GM18502 (cell line): ENCODE measurements around the gene SLC39A9.
A peak's percentile ranks its signal among the peaks of the same experiment; 100 is the strongest.
"Not testable (repeated sequence)": the region's sequence is repeated elsewhere in the genome, so short reads cannot be mapped to it uniquely, and the experiment has no call there.

Experiments
- ATAC-seq: cut with Tn5 transposase; IDR thresholded peaks from one replicate; pipeline ENCODE4 v1.9.1; 2021; ENCODE audit warnings: mild to moderate bottlenecking; ENCODE audit not compliant: unreplicated experiment, poor library complexity

The SLC39A9 gene

GRCh38 chr14:69366761-69367160 is 31.7 kb upstream of the SLC39A9 start:
- no peak for ATAC-seq

DNA sequence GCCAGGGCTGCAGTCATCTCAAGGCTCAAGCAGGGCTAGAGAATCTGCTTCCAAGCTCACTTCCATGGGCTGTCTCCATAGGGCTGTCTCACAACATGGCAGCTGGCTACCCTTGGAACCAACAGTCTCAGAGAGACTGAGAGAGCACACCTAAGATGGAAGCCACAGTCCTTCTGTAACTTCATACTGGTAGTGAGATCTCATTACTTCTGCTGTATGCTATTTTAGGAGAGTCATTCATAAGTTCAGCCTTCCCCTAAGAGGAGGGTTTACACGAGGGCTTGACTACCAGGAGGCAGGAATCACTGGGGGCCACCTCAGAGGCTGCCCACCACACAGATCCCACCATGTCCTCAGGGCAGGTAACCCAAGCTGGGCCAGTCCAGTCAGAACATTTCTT is 30.1 kb upstream of the SLC39A9 start:
- ATAC-seq = no peak

- ATAC-seq = no peak
These were observed 28.4 kb upstream of the SLC39A9 start for GRCh38 chr14:69370061-69370460.

DNA sequence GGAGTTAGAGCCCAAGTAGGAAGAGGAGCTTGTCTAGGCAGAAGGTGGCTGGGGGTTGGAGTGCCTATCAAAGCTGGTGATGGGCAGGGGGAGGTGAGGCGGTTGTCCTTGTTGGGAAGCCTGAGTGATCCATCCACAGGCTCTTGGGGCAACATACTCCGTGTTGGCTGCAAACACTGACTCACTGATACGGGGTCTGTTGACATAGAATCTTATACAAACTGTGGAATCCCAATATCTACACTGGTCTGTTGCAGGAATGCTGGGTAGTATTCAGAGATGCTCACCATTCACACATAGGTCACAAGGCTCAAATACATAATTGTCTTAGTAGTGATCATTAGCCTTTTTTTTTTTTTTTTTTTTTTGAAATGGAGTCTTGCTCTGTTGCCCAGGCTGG is 26.3 kb upstream of the SLC39A9 start:
- no peak for ATAC-seq

DNA sequence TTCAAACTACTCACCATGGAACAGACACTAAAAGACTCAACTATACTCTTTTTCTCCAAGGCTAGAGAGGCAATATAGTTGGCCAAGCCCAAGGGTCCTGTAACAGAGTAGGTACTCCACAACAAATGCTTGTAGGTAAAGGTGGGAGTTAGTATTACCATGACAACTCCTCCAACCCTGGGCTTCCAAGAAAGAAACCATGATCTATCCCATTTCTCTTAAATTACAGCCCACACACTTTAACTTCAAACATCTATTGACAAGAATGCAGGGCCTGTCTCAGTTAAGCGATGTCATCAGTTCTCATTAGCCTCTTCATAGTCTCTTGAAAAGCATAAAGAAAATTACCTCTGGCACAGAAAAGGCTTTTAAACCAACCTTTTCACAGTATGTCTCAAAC is 25.4 kb upstream of the SLC39A9 start:
- no peak for ATAC-seq

DNA sequence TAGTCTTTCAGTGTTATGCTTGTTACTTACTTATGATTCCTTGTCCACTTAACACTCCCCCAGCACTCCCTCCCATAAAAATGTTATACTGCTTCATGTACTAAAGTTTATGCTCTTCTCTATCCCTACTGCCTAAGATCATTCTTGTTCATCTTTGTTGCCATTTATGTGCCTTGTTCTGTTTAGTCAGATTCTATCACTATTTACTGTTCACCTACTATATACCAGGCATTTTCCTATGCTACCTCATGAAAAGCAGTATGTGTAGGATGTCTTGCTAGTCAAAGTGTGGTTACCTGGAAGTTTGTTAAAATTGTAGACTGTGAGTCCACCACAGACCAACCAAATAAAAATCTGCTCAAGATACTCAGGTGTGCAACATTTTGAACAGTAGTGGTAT is 24.3 kb upstream of the SLC39A9 start:
- no peak for ATAC-seq

- ATAC-seq = no peak
These were observed 23.3 kb upstream of the SLC39A9 start for GRCh38 chr14:69375182-69375581.

DNA sequence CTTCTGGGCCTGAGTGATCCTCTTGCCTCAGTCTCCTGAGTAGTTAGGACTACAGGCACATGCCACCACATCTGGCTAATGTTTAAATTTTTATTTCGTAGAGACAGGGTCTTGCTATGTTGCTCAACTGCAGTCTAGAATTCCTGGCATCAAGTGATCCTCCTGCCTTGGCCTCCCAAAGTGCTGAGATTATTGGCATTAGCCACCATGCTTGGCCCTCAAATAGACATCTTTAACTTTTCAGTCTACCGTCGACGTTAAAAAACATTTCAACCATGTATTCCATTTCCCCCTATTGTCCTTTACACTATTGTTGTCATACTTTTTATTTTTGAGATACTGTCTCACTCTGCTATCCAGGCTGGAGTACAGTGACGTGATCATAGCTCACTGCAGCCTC is 22.8 kb upstream of the SLC39A9 start:
- no peak for ATAC-seq

- ATAC-seq = no peak
These were observed 22.1 kb upstream of the SLC39A9 start for GRCh38 chr14:69376439-69376838.

GRCh38 chr14:69378274-69378673 is 20.2 kb upstream of the SLC39A9 start:
- ATAC-seq = no peak

- no peak for ATAC-seq
These were observed 11.2 kb upstream of the SLC39A9 start for GRCh38 chr14:69387311-69387710.

DNA sequence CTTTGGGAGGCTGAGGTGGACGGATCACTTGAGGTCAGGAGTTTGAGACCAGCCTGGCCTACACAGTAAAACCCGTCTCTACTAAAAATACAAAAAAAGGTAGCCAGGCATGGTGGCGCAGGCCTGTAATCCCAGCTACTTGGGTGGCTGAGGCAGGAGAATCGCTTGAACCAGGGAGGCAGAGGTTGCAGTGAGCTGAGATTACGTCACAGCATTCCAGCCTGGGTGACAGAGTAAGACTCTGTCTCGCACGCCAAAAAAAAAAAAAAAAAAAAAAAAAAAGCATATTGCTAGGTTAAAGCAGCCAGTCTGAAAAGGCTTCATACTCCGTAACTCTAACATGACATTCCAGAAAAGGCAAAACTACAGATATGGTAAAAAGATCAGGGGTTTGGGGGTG is 7.1 kb upstream of the SLC39A9 start:
- not testable (repeated sequence) for ATAC-seq

DNA sequence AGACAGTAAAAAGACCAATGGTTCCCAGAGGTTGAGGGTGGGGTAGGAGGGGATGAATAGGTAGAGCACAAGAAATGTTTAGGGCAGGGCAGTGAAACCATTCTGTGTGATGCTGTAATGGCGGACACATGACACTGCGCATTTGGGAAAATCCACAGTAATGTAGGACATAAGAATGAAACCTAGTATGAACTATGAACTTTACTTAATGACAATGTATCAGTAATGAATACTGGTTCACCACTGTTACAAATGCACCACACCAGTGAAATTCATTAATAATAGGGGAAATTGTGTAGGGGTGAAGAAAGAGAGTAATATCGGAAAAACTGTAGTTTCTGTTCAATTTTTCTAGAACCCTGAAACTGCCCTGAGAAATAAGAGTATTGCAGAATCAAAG is 6.0 kb upstream of the SLC39A9 start:
- ATAC-seq = no peak

DNA sequence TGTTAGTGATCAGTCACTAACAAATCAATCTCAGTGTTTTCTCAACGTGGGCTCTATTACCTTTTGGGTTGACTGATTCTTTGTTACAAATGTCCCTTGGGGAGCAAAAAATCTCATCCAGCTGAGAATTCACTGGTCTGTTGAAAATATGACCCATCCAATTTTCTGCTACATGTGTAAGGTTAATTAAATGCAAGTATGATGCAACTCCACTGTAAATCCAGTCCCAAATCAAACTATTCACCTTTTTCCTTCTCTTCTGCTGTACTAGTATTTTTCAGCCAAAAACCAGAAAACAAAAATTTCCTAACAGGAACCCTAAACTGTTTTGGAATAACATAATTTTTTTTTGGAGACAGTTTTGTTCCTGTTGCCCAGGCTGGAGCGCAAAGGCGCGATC is 2.6 kb upstream of the SLC39A9 start:
- ATAC-seq = no peak

GRCh38 chr14:69398818-69399210 is 322 bp downstream of the SLC39A9 start:
- peak; percentile 26 for ATAC-seq

DNA sequence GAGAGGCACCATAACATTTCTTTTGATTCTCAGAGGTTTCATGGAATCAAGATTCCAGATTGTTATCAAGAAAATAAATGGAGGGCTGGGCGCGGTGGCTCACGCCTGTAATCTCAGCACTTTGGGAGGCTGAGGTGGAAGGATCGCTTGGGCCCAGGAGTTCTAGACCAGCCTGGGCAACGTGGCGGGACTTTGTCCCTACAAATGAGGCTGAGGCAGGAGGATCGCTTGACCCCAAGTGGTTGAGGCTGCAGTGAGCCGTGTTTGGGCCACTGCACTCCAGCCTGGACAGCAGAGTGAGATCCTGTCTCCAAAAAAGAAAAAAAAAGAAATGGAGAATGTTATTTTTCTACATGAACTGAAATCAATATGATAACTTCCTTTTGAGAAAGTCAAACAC is 1.3 kb downstream of the SLC39A9 start:
- no peak for ATAC-seq

- no peak for ATAC-seq
These were observed 1.7 kb downstream of the SLC39A9 start for GRCh38 chr14:69400154-69400553.

- no peak for ATAC-seq
These were observed 3.3 kb downstream of the SLC39A9 start for GRCh38 chr14:69401841-69402240.

GRCh38 chr14:69404478-69404877 is 6.0 kb downstream of the SLC39A9 start:
- no peak for ATAC-seq

DNA sequence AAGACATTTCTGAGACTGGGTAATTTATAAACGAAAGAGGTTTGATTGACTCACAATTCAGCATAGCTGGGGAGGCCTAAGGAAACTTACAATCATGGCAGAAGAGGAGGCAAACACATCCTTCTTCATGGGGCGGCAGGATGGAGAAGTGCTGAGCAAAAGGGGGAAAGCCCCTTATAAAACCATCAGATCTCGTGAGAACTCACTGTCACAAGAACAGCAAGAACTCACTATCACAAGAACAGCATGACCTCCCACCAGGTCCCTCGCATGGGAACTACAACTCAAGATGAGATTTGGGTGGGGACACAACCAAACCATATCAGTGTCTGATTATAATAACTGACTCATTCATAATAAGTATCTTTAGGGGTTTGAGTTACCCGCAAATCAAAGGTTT is 6.4 kb downstream of the SLC39A9 start:
- ATAC-seq = no peak

GRCh38 chr14:69405762-69406161 is 7.3 kb downstream of the SLC39A9 start:
- no peak for ATAC-seq

DNA sequence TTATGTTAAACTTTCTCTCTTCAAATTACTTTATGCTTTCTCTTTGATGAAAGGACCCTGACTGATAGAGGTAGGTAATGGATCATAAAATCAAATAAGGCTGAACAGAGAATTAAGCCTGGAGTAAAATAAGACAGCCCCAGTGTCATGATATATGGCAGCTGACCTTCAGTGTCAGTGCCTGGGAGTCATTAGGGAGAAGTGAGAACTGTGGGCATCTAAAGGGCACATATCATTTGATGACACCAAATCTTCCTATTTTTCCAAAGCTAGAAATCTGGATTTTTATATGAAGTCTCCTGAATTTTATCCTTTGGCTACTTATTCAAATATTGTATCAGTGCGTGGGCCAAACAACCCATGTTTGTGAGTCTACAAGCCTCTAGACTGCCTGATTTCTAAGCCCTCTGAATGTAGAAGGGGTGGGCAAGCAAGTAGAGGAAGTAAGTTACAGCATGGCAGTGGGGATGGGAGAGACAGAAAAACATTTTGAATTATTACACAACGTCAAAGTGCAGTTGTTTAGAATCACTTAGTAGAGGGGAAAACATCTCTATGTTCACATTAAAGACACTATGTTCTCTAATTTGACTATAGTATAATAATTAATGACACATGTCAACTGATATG is 10.0 kb downstream of the SLC39A9 start:
- ATAC-seq = no peak

DNA sequence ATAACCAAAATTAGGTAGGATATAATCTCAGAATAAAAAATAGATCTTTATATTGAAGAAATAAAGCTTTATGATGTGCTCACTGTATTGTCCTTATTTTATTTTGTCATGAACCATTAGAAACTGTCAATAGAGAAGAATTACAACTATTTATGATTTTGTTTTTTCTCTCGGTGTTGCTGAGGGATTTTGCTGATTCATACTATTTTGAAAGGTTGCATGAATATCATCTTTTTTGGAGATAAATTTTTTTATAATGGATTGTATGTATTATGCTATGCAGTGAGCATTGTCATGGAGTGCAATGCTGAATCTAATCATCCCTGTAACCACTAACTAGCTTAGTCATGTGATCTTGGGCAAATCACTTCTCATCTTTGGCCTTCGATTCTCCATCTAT is 15.0 kb downstream of the SLC39A9 start:
- ATAC-seq = no peak
